Stimulated activated CD4-positive, alpha-beta T cell treated with anti-CD3 and anti-CD28 coated beads, Interleukin-1b, Interleukin-23, amount 100 ng/mL, for 48 hours (primary cell): ENCODE data around the gene DAB1.

Experiments used
- DNase-seq: peaks from one replicate; pipeline ENCODE4 v3.0.0-alpha.2; 2020

DAB1 gene

DNA sequence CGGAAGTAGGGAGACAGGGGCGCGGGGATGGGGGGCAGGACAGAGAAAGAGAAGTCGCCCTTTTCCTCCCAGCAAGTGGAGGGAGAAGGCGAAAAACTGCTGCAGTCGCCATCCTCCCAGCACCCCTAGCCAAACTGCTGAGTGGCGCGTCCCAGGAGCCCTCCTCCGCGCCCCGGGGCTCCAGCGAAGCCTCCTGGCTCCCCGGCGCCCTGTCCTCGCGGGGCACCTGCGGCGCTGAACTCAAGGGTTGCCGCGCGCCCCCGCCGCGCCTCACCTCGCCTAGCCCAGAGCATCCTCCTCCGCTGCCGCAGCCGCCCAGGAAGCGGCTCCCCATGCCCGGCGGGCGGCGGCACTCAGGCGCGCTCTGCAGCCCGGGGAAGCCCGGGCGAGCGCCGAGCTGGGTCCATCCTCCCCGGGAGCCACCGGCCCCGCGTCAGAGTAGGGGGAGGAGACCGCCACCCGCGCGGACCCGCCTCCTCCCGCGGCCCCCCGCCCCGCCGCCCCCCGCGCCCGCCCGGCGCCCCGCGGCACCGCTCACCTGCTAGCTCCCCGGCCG, at the start of gene DAB1:
DAB1 (minus strand) TSS at position 405 of the 556 bp plus-strand sequence. CDS start 133,030 bp downstream, outside the sequence.
- DNase-seq: no peak

DNA sequence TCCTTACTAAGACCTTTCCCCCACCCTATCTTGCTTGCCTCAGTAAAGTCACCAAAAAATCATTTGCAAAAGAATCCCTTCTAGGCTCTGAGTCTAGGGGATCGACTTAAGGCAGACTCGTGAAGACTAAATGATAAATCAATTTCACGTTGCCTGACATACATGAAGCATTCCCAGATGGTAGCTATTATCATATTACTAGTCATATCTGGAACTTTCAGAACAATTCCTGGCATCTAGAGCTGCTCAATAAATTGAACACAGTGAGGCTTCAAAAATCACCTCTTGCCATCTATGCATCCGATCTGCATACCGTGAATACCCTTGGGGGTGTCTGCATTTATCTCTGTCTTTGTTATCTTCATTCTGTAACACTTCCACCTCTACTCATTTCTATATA, 49.6 kb upstream of the DAB1 start:
- no peak for DNase-seq

DNA sequence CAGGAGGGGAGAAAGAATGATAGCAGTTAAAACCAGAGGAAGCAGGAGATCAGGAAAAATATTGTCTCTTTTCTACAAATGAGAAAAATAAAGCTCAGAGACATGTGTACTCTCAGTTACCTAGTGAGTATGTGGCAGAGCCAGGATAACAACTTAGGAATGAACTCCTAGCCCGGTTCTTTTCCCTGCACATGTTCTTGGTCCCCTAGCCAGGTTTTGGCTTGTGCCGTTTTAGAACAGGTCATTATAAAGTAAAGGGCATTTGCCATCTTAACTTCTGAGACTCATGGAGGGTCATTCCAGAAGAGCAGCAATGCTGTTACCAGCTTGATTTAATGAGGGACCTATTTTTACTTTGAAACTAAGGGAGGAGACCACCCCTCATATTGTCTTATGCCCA, 48.1 kb upstream of the DAB1 start:
- no peak for DNase-seq

DNA sequence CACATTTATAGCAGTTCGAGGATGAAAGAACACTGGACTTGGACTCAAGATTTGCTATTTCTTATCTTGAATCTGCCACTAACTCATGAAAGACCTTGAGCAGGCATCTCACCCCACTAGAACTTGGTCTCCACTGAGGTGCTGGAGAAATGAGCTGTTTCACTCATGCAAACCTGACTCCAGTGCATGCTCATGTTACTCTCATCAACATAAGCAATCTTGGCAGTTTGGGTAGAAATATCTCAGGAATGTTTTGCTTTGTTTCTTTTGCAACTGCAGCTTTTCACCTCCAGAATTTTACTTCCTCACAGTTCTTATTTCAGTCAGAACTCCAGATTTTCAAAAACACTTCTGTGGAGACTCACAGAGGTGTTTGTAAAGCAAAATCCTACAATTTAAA, 46.2 kb upstream of the DAB1 start:
- DNase-seq: no peak

DNA sequence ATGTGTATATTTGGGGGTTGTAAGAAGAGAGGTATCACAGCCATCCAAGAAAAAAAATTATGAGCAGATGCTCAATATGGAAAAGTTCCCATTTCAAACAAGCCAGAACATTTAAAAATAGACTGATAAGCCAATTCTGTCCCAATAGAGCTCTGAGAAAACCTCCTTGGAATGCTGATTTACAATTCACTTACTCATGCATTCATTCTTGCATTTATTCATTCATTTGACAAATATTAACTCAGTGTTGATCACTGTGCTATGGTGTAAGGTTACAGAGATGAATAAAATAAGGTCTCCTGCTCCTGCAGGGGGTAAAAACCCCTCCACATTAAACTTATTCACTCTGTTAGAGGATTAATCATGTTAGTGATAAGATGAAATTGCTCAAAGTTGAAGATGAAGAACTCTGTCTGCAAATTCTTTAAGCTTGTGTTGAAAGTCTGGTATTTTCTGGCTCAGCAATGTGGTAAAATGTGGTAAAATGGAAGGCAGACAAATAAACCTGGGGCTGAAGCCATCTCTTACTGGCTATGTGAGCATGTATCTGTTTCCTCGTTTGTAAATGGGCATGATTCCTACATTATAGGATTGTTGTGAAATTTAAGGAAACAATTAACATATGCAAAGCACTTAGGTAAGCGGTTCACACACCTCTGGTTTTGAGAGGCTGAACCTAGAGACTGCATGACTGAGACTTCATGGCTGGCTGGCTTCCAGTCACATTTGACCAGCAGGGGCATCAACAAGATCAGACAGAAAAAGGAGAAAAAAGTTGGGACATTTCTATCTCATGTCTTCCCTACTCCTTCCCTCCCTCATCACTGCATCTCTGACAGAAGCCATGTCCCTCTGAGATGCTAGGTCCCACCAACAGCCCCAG, 45.0 kb upstream of the DAB1 start:
- DNase-seq: no peak

DNA sequence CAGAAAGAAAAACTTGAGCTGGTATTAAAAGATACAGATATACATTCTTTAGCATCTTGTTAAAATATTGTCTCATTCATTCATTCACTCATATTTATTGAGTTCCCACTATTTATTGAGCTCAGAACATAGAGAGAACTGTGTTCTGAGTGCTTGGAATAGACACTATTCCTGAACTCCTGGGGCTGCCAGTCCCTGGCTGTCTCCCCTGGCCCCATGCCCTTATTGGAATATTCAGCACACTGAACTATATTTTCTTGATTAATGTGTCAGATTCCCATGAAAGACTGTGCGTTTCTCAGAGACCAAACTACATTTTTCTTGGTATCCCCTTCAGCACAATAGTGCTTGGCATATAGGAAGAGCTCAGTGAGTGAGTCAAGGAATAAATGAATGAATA, 44.0 kb upstream of the DAB1 start:
- no peak for DNase-seq

DNA sequence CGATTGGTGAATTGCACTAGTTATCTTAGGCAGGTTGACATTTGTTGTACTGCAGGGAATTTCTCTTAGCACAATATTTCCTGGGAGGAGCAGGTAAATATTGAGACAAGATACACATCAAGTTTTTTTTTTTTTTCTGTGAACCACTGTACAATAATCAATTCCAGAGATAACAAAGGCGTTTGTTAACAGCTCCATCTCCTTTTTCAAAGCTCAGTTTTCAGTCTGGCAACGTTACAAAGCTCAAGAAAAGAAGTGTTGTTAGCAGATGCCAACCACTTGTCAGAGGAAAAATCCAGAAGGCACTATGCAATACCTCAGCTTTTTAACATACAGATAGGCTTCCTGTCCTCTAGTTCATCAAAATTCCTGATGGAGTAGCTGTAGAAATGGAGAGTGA, 40.9 kb upstream of the DAB1 start:
- DNase-seq: no peak

DNA sequence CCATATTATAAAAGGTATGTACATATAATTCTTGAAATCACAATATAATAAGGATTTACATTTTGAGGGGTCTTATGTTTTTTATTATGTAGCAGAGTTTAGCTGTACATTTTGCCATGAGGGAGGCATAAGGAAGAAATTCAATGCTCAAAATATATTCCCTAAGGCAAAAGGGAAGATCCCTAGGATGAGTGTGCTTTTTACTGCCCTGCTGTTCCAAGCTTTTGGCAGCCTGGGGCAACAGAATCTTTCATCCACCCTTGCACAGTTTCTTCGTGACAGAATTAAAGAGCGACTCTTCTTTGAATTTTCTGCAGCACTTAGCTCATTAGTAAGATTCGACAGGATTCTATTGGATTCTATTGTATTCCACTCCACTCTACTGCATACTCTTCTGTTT, 39.5 kb upstream of the DAB1 start:
- no peak for DNase-seq

DNA sequence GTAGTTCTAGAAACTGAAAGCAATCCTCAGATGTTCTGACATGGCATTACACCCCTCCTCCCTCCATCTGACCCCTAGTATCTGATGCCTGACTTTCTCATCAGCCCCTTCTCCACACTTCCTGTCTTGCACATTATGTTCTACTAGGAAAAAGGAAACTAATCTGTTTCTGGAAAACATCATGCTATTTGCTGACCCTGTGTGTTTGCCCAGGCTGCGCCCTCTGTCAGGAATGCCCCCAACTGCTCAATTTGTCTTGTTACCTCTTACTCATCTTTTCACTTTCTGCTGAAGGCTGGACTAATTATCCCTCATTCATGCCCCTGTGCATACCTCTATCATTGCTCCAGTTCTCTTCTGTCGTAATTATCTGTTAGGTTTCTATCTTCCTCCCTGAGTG, 37.5 kb upstream of the DAB1 start:
- DNase-seq: no peak

DNA sequence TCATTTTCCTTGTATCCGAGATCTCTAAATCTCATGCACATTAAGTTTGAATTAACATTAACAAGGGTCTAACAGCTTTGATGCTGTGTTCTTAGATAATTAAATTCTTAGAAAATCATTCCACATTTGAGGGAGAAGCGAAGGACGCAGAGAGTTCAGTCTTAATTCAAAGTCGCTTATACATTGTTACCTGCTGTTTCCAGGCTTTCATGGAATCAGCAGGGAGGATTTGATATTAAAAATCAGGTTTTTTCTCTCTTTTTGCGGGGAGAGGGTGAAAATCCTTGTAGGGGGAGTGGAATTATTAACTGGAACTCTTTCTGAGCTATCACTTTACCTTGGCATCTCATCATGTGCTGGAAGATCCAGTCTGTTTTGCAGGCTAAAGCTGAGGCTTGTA, 27.7 kb upstream of the DAB1 start:
- no peak for DNase-seq

DNA sequence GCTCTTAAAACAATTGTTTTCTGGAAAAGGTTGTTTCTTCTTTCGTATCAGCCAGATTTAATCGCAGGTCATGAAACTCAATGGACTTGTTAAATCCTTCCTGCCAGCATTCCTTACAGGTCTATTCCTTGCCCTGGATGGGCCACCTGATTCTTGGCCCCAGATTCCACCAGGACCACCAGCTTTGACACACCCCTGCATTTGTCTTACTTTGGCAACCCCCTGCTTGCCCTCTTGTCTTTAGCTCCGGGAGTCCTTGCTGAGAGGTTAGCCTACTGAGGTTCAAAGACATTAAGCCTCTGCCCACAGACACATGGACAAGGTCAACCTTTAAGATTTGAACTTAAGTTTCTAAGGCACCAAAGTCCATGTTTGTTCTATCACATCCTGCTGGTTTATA, 27.1 kb upstream of the DAB1 start:
- DNase-seq: no peak

DNA sequence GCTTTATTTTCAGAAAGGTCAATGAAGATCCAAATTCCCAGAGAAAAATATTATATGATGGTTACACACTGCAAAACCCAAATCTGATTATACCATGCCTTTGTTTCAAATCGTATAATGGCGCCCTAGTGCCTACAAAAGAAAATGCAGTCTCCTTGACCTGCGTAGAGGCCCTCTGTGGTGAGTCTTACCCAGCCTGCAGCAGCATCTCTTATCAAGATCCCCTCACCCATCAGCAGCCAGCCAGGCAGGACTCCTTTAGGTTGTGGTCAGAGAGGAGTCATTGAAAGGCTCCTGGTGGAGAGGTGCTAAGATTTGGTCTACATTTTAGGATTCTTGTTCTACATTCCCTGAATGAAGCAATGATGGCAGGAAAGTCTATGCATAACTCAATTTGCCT, 23.7 kb upstream of the DAB1 start:
- DNase-seq: no peak

DNA sequence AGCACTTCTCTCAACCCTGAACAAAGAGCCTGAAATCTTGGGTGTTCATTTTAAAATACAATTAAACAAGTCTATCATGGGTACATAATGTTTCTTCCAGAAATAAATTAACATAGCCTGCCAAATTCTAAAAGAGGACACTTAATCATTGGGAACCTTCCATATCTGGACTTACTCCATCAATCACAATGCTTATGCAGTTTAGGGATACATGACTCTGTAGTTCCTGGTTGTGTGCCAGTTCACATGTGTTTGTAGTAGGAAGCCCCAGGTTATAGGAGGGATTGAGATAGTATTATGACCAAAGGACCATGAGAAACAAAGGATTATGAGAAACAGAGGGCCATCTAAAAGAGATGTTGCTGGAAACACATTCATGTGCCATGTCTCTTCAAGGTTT, 19.1 kb upstream of the DAB1 start:
- DNase-seq: no peak

DNA sequence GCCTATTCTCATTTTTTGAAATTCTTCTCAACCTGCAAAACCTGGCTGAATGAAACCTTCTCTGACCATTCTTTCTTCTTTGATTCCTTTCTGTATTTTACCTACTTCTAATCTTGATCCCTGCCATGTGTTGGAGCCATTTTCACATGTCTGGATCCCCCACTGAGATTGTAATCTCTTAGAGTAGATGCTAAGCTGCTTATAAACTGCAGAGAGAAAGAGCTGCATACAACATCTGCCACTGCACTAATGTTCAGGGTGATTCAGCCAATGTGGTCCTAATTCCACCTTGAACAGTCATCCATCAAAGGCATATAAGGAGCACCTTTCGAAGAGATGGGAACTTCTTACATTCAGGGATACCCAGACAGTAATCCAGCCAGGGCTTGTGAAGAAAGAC, 16.2 kb upstream of the DAB1 start:
- no peak for DNase-seq

DNA sequence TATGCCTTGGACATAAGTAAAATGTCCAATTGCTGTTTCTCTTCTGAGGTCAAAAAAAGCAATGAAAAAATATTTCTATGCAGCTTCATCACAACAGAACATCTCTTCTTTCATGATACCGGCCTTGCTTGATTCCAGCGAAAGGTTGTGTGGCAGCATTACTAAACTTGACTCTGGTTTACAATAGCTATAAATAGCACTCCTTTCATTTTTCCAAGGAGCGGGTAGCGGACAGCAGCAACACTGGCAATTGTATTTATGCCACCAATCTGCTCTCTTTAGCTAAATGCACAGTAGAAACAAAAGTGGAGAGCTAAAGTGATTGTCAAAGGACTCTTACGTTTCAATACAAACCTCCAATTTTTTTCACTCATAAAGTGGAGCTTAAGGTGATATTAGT, 7.5 kb upstream of the DAB1 start:
- no peak for DNase-seq

DNA sequence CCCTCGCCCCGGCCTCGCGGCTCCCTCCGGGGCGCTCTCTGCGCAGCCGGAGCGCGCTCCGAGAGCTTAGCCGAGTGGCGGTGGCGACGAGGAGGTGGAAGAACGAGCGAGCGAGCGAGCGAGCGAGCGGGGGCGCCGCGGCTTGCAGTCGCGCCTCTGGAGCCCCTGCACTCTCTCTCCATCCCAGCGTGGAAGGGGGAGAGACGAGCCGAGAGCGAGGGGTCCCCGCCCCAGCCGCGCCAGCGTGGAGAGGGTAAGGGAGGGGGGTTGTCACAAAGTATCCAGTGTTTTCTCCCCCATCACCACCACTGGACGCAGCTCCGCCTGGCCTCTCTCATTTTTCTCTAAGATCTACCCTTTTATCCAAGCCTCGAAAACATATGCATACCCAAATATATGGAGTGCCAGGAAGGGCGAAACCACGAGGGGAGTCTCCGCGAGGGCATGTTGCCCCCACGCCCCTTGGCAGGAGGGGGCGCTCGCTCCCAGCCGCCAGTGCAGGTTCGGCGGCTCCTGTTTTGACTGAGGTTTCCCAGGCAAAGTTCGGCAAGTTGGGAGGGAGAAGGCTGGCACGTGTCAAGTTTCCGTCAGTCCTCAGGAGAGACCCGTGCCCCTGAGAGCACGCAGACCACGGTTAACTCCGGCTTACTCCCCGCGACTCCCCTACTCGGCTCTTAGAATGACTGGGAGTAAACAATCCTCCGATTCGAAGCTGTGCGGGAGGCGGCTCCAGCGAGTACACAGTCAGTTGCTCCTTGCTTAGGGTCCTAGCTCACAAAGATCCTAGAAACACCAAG, 569 bp upstream of the DAB1 start:
- DNase-seq: no peak

DNA sequence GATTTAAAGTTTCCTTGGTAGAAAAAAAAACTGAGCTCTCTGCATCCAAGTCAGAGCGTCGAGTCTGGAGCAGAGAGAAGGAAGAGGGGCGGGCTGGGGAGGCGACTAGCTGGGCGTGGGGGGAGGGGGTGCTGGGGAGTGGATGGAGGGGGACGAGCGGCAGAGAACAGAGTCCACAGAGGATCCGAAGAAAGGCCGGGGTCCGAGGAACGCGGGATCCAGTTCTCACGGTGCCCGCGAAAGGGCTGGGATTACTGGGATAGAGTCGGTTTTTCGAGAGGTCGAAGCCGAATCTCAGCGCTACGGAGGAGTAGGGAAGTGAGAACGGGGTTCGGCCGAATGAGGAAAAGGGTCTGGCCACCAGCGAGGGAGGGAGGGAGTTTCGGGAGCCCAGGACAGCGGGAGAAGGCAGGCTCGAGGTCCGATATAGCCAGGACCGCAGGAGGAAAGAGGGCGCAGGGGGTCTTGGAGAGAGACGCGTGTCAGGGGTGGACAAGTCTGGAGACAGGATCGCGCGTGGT, 665 bp downstream of the DAB1 start:
- no peak for DNase-seq

DNA sequence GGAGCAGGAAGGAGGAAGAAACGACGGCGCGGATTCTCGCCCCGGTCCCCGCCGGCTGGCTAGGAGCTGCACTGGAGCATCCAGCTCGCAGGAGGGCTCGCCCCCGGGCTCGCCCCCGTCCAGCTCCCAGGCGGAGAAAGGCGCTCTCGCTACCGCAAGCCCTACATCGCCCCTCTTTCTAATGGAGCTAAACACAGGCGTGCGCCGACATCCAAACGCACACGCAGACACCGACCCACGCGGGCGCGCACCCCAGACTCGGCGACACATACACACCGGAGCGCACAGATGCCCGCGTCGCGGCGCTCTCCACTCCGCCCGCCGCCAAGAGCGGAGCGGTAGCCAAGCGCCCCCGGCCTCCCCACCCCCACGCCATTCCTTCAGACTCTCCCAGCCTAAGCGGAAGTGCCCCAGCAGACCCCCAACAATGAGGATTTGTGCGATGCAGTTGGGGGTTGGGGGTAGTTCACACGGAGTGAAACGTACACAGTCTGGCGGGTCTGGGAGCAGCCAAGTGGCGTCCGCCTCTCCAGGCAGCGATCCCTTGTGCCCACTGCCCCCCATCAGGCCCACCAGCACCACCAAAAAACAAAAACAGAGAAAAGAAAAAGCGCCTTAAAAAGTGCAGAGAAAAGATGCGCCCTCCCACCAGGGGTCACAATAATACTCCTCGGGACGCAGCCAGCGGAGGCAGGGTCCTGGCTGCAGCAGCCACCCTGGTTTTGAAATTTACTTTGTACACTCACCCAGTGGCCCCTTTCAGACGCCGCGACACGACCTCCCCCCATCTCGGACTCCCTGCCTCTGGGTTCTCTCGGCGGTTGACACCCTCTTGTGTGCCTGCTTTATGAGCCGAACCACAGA, 1.4 kb downstream of the DAB1 start:
- DNase-seq: no peak

DNA sequence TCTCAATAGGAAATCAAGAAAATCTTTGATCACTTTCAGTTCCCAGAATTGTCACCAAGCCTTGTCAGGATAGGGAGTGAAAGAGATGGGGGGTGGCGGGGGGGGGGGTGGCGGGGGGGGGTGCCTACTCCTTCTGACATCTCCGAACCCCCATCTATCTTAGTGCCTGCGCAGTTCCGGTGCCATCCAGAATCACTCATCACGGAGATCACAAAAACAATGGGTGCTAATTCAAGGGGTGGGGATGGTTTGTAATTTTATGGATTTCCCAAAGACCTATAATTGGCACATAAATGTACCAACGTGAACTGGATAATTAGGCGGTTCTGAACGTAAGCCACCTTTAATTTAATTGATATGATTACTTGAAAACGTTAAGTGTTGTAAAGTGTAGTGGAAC, 2.1 kb downstream of the DAB1 start:
- DNase-seq: no peak

DNA sequence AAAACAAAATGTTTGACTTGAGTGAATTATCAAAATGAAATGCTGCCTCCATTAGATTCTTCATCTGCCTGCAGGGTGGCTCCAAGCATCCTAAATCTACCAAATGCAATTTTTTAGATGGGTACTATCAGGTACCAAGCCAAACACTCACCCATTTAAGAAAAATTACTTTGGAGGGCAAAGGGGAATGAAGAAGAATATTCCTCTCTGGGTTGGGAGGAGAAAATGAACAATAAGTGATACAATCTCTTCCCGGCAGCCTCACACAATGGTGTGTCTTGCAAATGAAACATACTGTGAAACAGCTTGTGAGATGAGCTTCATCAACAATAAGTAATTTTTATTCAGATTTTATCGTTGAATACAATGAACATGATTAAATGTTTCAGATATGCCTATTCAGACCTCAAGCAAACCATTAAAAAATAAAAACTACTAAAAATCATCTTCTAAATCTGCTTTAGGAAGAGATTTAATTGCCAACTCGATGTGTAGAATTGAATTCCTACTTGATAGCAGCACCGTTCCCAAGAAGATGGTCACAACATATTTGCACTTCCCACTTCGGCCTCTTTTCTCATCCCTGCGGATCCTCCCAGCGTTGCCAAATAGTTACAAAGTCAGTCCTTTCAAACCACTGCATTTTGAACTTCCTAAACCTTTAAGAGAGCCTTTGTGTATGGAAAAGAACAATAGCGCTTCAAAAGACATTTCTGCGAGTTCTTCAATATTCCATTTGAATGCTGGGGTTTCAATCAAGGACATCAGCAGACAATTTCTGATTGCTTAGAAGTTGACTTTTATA, 2.7 kb downstream of the DAB1 start:
- no peak for DNase-seq

DNA sequence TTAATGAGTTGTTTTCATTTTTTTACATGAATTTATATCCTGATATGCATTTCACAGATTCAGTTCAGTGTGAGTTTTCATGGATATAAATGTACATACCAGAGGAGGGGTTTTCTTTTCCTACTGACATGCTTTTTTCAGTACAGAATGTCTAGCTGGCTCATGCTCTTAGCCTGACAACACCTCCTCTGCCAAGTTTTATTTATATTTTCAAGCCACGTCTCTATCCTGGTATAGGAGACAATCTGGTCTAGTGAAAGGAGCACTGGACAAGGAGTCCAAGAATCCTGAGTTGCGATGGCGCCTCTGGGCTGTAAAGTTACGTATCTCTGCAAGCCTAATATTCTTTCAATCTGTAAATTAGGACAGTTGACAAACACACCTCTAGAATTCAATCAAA, 4.9 kb downstream of the DAB1 start:
- no peak for DNase-seq

DNA sequence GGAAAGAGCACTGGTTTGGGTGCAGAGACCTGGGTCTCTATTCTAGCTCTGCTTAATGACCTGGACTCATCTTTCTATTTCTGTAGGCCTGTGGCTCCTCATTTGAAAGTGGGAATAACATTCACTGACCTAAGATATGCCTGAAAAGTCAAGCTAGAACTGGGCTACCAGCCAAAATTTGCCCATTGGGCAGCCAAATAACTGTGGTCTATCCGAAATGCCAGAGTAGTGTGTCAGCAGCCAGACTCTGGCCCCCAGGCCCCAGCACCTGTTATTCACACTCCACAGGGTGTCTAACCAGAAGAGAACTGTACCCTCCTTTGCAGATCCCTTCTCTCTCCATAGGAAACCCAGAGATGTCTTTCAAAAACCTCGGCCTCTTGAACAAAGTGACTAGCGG, 12.6 kb downstream of the DAB1 start:
- no peak for DNase-seq
